Activated T-helper 1 cell treated with Interleukin-2 at 50 U/mL for 16 hours (primary cell): ENCODE results near the gene LAMB2.

Experiments used
- DNase-seq: peaks from one replicate; pipeline ENCODE4 v3.0.0-alpha.2; 2020; ENCODE audit warnings: low read depth

Gene LAMB2

GRCh38 chr3:49121132-49121736, 11.6 kb downstream of the LAMB2 start:
- DNase-seq: no peak

GRCh38 chr3:49120438-49121131, 12.3 kb downstream of the LAMB2 start, which contains the start of gene USP19:
Gene USP19 (minus strand): TSS chr3:49120823. CDS start chr3:49119145, 1,678 bp downstream.
- DNase-seq: peak; percentile 93

GRCh38 chr3:49120096-49120437, 12.8 kb downstream of the LAMB2 start:
- no peak for DNase-seq

GRCh38 chr3:49119439-49119838, 13.4 kb downstream of the LAMB2 start:
- no peak for DNase-seq

- DNase-seq: no peak
These were observed 13.8 kb downstream of the LAMB2 start for GRCh38 chr3:49119036-49119435.

- DNase-seq: no peak
These were observed 20.6 kb downstream of the LAMB2 start for GRCh38 chr3:49112262-49112661.

- DNase-seq: no peak
These were observed 21.5 kb downstream of the LAMB2 start for GRCh38 chr3:49111347-49111746.

- DNase-seq: no peak
These were observed 22.1 kb downstream of the LAMB2 start for GRCh38 chr3:49110780-49111179.

- DNase-seq: no peak
These were observed 24.5 kb downstream of the LAMB2 start for GRCh38 chr3:49108346-49108745.

- DNase-seq: peak; percentile 78
These were observed 28.2 kb downstream of the LAMB2 start, which contains the start of gene QARS1 for GRCh38 chr3:49104427-49105291. Gene QARS1 (minus strand): TSS chr3:49104757. CDS start chr3:49104733, 24 bp downstream.

- DNase-seq: no peak
These were observed 28.8 kb downstream of the LAMB2 start for GRCh38 chr3:49104052-49104426.

- DNase-seq: no peak
These were observed 32.7 kb downstream of the LAMB2 start for GRCh38 chr3:49100046-49100615.

- no peak for DNase-seq
These were observed 33.8 kb downstream of the LAMB2 start for GRCh38 chr3:49098910-49099630.

GRCh38 chr3:49098429-49098828, 34.4 kb downstream of the LAMB2 start:
- DNase-seq: no peak

GRCh38 chr3:49093853-49094767, 38.7 kb downstream of the LAMB2 start, which contains the start of gene QRICH1:
Gene QRICH1 (minus strand): TSS chr3:49094071. CDS start chr3:49077017, 17,054 bp downstream.
- peak; percentile 86 for DNase-seq

- DNase-seq: peak; percentile 74
These were observed 39.7 kb downstream of the LAMB2 start for GRCh38 chr3:49092938-49093852.

- DNase-seq: no peak
These were observed 51.4 kb downstream of the LAMB2 start for GRCh38 chr3:49081429-49081828.

GRCh38 chr3:49079270-49079669, 53.6 kb downstream of the LAMB2 start:
- no peak for DNase-seq

GRCh38 chr3:49076646-49077045, 56.2 kb downstream of the LAMB2 start:
- no peak for DNase-seq

GRCh38 chr3:49076116-49076515, 56.7 kb downstream of the LAMB2 start:
- no peak for DNase-seq
